Calu3 (cell line): ENCODE measurements around the gene FMO1. TPM values are rescaled to one million over a fixed set of nuclear protein-coding genes. Genes with fewer than 3 reads are reported as not detected.
"Not testable (repeated sequence)": the region's sequence is repeated elsewhere in the genome, so short reads cannot be mapped to it uniquely, and the experiment has no call there.

ENCODE experiments used
- BruUV-seq: library from RNA; stranded (reverse); fragments of 400-500 nt; replicated peaks from 2 replicates; lab custom pipeline; 2021; lab: Mats Ljungman, UMichigan
- CTCF ChIA-PET: fragments of 300-600 bp; sonication (Branson Sonifier 250); formaldehyde crosslinking; loops from one replicate; lab custom pipeline; 2022; ENCODE audit warnings: antibody characterized with exemption; lab: Charles Lee
- DNase-seq: peaks from one replicate; pipeline ENCODE4 v3.0.0; 2022
- H3K27ac Mint-ChIP-seq: one replicate; pipeline ENCODE4 v1.8.0; 2022; ENCODE audit warnings: mixed read lengths; ENCODE audit not compliant: unreplicated experiment
- H3K27me3 Mint-ChIP-seq: one replicate; pipeline ENCODE4 v1.8.0; 2022; ENCODE audit warnings: mixed read lengths; ENCODE audit not compliant: unreplicated experiment
- H3K36me3 Mint-ChIP-seq: one replicate; pipeline ENCODE4 v1.8.0; 2022; ENCODE audit warnings: mild to moderate bottlenecking, moderate library complexity, mixed read lengths; ENCODE audit not compliant: insufficient read depth, unreplicated experiment
- H3K4me1 Mint-ChIP-seq: one replicate; pipeline ENCODE4 v1.8.0; 2022; ENCODE audit warnings: mild to moderate bottlenecking, low read depth, mixed read lengths; ENCODE audit not compliant: unreplicated experiment
- H3K4me3 Mint-ChIP-seq: one replicate; pipeline ENCODE4 v1.8.0; 2022; ENCODE audit warnings: mild to moderate bottlenecking, low read depth, moderate library complexity, mixed read lengths; ENCODE audit not compliant: unreplicated experiment
- H3K9me3 Mint-ChIP-seq: one replicate; pipeline ENCODE4 v1.8.0; 2022; ENCODE audit warnings: low read depth, mixed read lengths; ENCODE audit not compliant: unreplicated experiment
- CTCF ChIP-seq: fragments of 200-600 bp; IDR thresholded peaks from one replicate; pipeline ENCODE4 v1.8.0; 2022; ENCODE audit warnings: antibody characterized with exemption; ENCODE audit not compliant: unreplicated experiment
- intact Hi-C: fragments of 100-400 bp; cut with micrococcal nuclease; formaldehyde crosslinking; loops from one replicate; pipeline ENCODE4 v1.10.0; 2022; ENCODE audit not compliant: unreplicated experiment
- total RNA-seq: library from RNA; stranded (reverse); gene quantifications from 2 replicates; pipeline ENCODE4 v1.2.3, GENCODE V29; 2022

Gene FMO1
- total RNA-seq, 1 experiment from 2014 or later = not detected

- CTCF ChIA-PET = no interaction called here
- no peak for TF ChIP-seq CTCF
- H3K27me3 Mint-ChIP-seq = no peaks in the 10 kb centered on the region
- H3K9me3 Mint-ChIP-seq = no peaks in the 10 kb centered on the region
- H3K36me3 Mint-ChIP-seq = no peaks in the 10 kb centered on the region
- no peak overlapping the region for H3K4me3 Mint-ChIP-seq
- H3K27ac Mint-ChIP-seq = no peak overlapping the region
- BruUV-seq = no TSS peak
- H3K4me1 Mint-ChIP-seq = no peaks in the 10 kb centered on the region
- DNase-seq = no peak
- intact Hi-C loops = no loop called here
Observed at GRCh38 chr1:171292799-171293198, 44.5 kb downstream of the FMO1 start.

- H3K4me3 Mint-ChIP-seq, BruUV-seq, H3K9me3 Mint-ChIP-seq, H3K27me3 Mint-ChIP-seq, H3K36me3 Mint-ChIP-seq, intact Hi-C loops, H3K27ac Mint-ChIP-seq, H3K4me1 Mint-ChIP-seq, DNase-seq: not testable (repeated sequence)
- CTCF ChIA-PET = interaction anchor here (1.0 to 1.1 kb wide), 2 partner anchors 9 to 18 kb away, joined by 3 to 4 read pairs; partner anchors contain the start of gene FMO4
Observed at GRCh38 chr1:171295383-171295782, 47.1 kb downstream of the FMO1 start.

- Mint-ChIP-seq H3K27me3 (peaks cover 8% of the 10 kb centered on the region), H3K4me1 (no peaks in the 10 kb centered on the region), H3K36me3 (no peaks in the 10 kb centered on the region), H3K27ac (no peak overlapping the region), H3K4me3 (no peak overlapping the region), H3K9me3 (peaks cover under 1% of the 10 kb centered on the region)
- CTCF ChIA-PET = interaction anchor here (1.0 to 1.1 kb wide), 2 partner anchors 9 to 18 kb away, joined by 3 to 4 read pairs; partner anchors contain the start of gene FMO4
- no peak for TF ChIP-seq CTCF
- no TSS peak for BruUV-seq
- DNase-seq = no peak
- intact Hi-C loops = no loop called here
Observed at GRCh38 chr1:171295821-171296220, 47.5 kb downstream of the FMO1 start.

- DNase-seq = no peak
- Mint-ChIP-seq H3K9me3 (peaks cover 2% of the 10 kb centered on the region), H3K4me3 (no peak overlapping the region), H3K4me1 (no peaks in the 10 kb centered on the region), H3K36me3 (no peaks in the 10 kb centered on the region), H3K27me3 (peaks cover 15% of the 10 kb centered on the region), H3K27ac (no peak overlapping the region)
- CTCF ChIA-PET = no interaction called here
- no peak for TF ChIP-seq CTCF
- intact Hi-C loops = no loop called here
- no TSS peak for BruUV-seq
Observed at GRCh38 chr1:171296897-171297296, 48.6 kb downstream of the FMO1 start.

GRCh38 chr1:171298696-171299095 is 50.4 kb downstream of the FMO1 start:
- Mint-ChIP-seq H3K4me1 (no peaks in the 10 kb centered on the region), H3K9me3 (peaks cover 2% of the 10 kb centered on the region), H3K27me3 (peaks cover 25% of the 10 kb centered on the region), H3K4me3 (no peak overlapping the region), H3K27ac (no peak overlapping the region), H3K36me3 (no peaks in the 10 kb centered on the region)
- BruUV-seq = no TSS peak
- DNase-seq = no peak
- intact Hi-C loops = no loop called here
- CTCF ChIA-PET = no interaction called here
- no peak for TF ChIP-seq CTCF
